Activated naive CD8-positive, alpha-beta T cell (primary cell): Measurements from ENCODE around the gene TCERG1L.

Source experiments
- H3K27ac Mint-ChIP-seq: one replicate; pipeline ENCODE4 v1.8.0; 2021; ENCODE audit warnings: mixed read lengths
- H3K27me3 Mint-ChIP-seq: one replicate; pipeline ENCODE4 v1.8.0; 2021; ENCODE audit warnings: mixed read lengths
- H3K36me3 Mint-ChIP-seq: one replicate; pipeline ENCODE4 v1.8.0; 2021; ENCODE audit warnings: mixed read lengths
- H3K4me1 Mint-ChIP-seq: one replicate; pipeline ENCODE4 v1.8.0; 2021; ENCODE audit warnings: low read depth, mixed read lengths
- H3K4me3 Mint-ChIP-seq: one replicate; pipeline ENCODE4 v1.8.0; 2021; ENCODE audit warnings: mild to moderate bottlenecking, mixed read lengths
- H3K9me3 Mint-ChIP-seq: one replicate; pipeline ENCODE4 v1.8.0; 2021; ENCODE audit warnings: low read depth, mixed read lengths

The TCERG1L gene

GRCh38 chr10:131134651-131135050 is 176.9 kb downstream of the TCERG1L start:
- H3K36me3 Mint-ChIP-seq = no peaks in the 10 kb centered on the region
- no peak overlapping the region for H3K4me3 Mint-ChIP-seq
- no peak overlapping the region for H3K27ac Mint-ChIP-seq
- H3K27me3 Mint-ChIP-seq = no peaks in the 10 kb centered on the region
- no peaks in the 10 kb centered on the region for H3K9me3 Mint-ChIP-seq
- H3K4me1 Mint-ChIP-seq = no peaks in the 10 kb centered on the region

- Mint-ChIP-seq H3K4me1 (no peaks in the 10 kb centered on the region), H3K36me3 (no peaks in the 10 kb centered on the region), H3K9me3 (no peaks in the 10 kb centered on the region), H3K27me3 (no peaks in the 10 kb centered on the region), H3K4me3 (no peak overlapping the region), H3K27ac (no peak overlapping the region)
Observed at GRCh38 chr10:131134001-131134576, 177.4 kb downstream of the TCERG1L start.

- no peak overlapping the region for H3K27ac Mint-ChIP-seq
- no peaks in the 10 kb centered on the region for H3K9me3 Mint-ChIP-seq
- H3K27me3 Mint-ChIP-seq = no peaks in the 10 kb centered on the region
- no peaks in the 10 kb centered on the region for H3K36me3 Mint-ChIP-seq
- H3K4me1 Mint-ChIP-seq = peaks cover 5% of the 10 kb centered on the region
- no peak overlapping the region for H3K4me3 Mint-ChIP-seq
Observed at GRCh38 chr10:131132681-131133080, 178.8 kb downstream of the TCERG1L start.

DNA sequence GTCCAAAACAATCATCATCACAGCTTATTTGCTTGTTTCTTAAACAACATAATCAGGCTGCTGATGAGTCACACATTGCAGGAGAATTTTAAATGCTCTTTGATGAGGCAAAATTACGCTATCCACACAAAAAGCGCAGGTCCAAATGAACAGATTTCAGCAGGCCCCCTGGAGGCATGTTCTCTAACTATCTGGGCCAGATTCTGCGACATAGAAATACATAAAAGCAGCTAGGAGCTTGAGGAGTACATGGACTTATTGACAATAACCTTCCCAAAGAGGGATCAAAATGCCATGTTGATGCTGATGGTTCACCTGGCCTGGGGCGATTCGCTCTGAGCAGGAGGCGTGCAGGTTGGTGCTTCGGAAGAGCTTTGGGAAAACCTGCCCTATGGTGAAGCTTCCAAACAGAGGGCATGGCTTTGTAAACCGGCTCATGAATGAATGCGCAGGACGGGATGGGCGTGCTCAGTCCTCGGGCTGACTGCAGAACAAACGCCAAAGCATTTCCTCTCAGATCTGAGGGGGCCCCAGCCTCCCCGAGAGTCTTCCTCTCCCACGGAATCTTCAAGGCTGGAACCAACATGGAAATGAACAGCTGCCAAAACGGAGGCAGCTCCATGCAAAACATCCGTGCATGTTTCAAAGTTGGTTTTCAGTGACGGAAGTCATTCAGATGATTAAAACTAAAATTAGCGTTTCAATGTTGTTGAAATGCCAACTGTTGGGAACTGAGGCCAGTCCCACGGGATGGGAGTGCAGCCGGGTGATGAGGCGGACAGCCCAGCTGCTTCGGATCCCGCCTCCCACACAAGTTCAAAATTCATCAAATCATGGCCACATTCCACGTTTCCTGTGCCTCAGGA is 179.6 kb downstream of the TCERG1L start:
- Mint-ChIP-seq H3K9me3 (no peaks in the 10 kb centered on the region), H3K36me3 (no peaks in the 10 kb centered on the region), H3K27me3 (no peaks in the 10 kb centered on the region), H3K4me1 (peaks cover 10% of the 10 kb centered on the region), H3K27ac (no peak overlapping the region), H3K4me3 (no peak overlapping the region)

DNA sequence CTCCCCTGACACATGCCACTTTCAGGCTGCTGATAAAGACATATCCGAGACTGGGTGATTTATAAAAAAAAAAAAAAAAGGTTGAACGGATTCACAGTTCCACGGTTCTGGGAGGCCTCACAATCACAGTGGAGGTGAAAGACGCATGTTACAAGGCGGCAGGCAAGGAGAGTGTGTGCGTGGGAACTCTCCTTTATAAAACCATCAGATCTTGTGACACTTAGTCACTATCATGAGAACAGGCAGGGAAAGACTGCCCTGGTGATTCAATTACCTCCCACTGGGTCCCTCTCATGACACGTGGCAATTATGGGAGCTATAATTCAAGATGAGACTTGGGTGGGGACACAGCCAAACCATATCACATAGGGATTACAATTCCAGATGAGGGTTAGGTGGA is 181.5 kb downstream of the TCERG1L start:
- H3K36me3 Mint-ChIP-seq = no peaks in the 10 kb centered on the region
- peaks cover 12% of the 10 kb centered on the region for H3K4me1 Mint-ChIP-seq
- H3K4me3 Mint-ChIP-seq = no peak overlapping the region
- no peak overlapping the region for H3K27ac Mint-ChIP-seq
- no peaks in the 10 kb centered on the region for H3K9me3 Mint-ChIP-seq
- H3K27me3 Mint-ChIP-seq = no peaks in the 10 kb centered on the region

DNA sequence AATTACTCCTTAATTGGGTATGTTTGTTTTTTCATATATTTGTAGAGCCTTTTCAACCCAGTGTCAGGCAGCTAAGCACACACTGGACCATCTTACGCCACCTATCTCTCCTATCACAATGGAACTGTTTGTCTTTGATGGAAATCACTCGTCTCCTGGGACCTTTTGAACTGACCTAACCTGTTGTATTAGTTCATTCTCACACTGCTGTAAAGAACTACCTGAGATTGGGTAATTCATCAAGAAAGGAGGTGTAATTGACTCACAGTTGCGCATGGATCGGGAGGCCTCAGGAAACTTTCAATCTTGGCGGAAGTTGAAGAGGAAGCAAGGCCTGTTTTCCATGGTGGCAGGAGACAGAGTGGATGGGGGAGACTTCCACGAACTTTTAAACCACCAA is 182.0 kb downstream of the TCERG1L start:
- Mint-ChIP-seq H3K36me3 (no peaks in the 10 kb centered on the region), H3K4me3 (no peak overlapping the region), H3K27me3 (no peaks in the 10 kb centered on the region), H3K27ac (no peak overlapping the region), H3K4me1 (peaks cover 12% of the 10 kb centered on the region), H3K9me3 (no peaks in the 10 kb centered on the region)

GRCh38 chr10:131128731-131129130 is 182.8 kb downstream of the TCERG1L start:
- Mint-ChIP-seq H3K4me1 (peaks cover 12% of the 10 kb centered on the region), H3K9me3 (no peaks in the 10 kb centered on the region), H3K27ac (no peak overlapping the region), H3K4me3 (no peak overlapping the region), H3K27me3 (no peaks in the 10 kb centered on the region), H3K36me3 (no peaks in the 10 kb centered on the region)

- H3K4me3 Mint-ChIP-seq = no peak overlapping the region
- no peaks in the 10 kb centered on the region for H3K36me3 Mint-ChIP-seq
- peaks cover 12% of the 10 kb centered on the region for H3K4me1 Mint-ChIP-seq
- H3K27ac Mint-ChIP-seq = no peak overlapping the region
- no peaks in the 10 kb centered on the region for H3K9me3 Mint-ChIP-seq
- no peaks in the 10 kb centered on the region for H3K27me3 Mint-ChIP-seq
Observed at GRCh38 chr10:131127610-131128009, 183.9 kb downstream of the TCERG1L start.

GRCh38 chr10:131127138-131127589 is 184.4 kb downstream of the TCERG1L start:
- H3K9me3 Mint-ChIP-seq = no peaks in the 10 kb centered on the region
- H3K27ac Mint-ChIP-seq = no peak overlapping the region
- H3K27me3 Mint-ChIP-seq = no peaks in the 10 kb centered on the region
- H3K36me3 Mint-ChIP-seq = no peaks in the 10 kb centered on the region
- H3K4me1 Mint-ChIP-seq = peaks cover 12% of the 10 kb centered on the region
- no peak overlapping the region for H3K4me3 Mint-ChIP-seq

GRCh38 chr10:131126321-131127137 is 185.0 kb downstream of the TCERG1L start:
- peaks cover 12% of the 10 kb centered on the region for H3K4me1 Mint-ChIP-seq
- no peak overlapping the region for H3K27ac Mint-ChIP-seq
- H3K36me3 Mint-ChIP-seq = no peaks in the 10 kb centered on the region
- H3K9me3 Mint-ChIP-seq = no peaks in the 10 kb centered on the region
- H3K4me3 Mint-ChIP-seq = no peak overlapping the region
- no peaks in the 10 kb centered on the region for H3K27me3 Mint-ChIP-seq

DNA sequence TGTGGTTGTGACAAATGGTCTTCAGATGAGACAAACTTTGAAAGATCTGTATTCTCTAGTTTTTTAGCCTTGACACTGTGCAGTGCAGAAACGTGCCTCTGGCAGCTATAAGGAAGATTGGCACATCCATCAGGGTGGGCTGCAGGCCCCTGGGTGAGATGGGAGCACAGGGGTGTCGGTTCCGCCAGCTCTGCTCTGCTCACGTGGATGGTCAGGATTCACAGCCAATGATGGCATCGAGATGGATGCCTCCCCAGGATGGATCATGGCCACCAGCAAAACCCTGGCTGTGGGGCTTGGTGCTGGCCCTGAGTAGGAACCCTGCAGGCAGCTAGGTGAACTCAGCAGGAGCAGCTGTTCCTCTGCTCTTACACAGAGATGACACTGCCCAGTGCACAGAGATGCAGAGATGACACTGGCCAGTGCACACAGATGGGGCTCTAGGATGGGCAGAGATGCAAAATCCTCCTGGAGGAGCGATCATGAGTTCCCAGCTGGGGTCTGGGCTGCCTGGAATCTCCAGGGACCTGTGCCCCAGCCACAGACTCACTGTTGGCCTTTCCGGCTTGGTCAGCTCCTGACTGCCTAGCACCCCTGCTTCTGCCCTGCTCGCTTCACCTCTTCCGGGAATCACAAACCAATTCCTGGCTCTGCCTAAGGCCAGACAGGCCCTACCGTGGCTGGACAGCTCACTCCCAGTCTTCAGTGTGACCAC is 185.9 kb downstream of the TCERG1L start:
- Mint-ChIP-seq H3K4me1 (peaks cover 12% of the 10 kb centered on the region), H3K4me3 (no peak overlapping the region), H3K27me3 (no peaks in the 10 kb centered on the region), H3K36me3 (no peaks in the 10 kb centered on the region), H3K9me3 (no peaks in the 10 kb centered on the region), H3K27ac (no peak overlapping the region)

- Mint-ChIP-seq H3K36me3 (no peaks in the 10 kb centered on the region), H3K4me1 (peaks cover 12% of the 10 kb centered on the region), H3K27ac (no peak overlapping the region), H3K9me3 (no peaks in the 10 kb centered on the region), H3K4me3 (no peak overlapping the region), H3K27me3 (no peaks in the 10 kb centered on the region)
Observed at GRCh38 chr10:131124945-131125344, 186.6 kb downstream of the TCERG1L start.

GRCh38 chr10:131123496-131123895 is 188.0 kb downstream of the TCERG1L start:
- no peaks in the 10 kb centered on the region for H3K9me3 Mint-ChIP-seq
- no peak overlapping the region for H3K4me3 Mint-ChIP-seq
- H3K27me3 Mint-ChIP-seq = no peaks in the 10 kb centered on the region
- H3K36me3 Mint-ChIP-seq = no peaks in the 10 kb centered on the region
- H3K4me1 Mint-ChIP-seq = peaks cover 11% of the 10 kb centered on the region
- no peak overlapping the region for H3K27ac Mint-ChIP-seq

DNA sequence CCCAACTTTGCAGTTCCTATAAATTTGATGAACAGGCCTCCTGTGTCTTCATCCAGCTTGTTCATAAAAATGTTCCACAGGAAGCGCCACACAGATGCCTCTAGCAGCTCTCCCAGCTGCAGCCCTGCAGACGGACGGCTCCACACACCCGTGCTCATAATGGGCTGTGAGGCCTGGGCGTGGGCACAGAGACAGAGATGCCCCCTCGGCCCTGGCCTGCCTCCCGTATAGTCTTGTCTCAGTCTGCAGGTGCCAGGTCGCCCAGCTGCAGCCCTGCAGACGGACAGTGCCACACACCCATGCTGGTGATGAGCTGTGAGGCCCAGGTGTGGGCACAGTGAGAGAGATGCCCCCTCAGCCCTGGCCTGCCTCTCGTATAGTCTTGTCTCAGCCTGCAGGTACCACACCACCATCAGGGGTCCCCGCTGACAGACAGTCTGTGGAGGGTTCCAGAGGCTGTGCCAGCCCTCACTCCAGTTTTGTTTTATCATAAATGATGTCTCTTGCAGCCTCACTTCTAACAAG is 189.9 kb downstream of the TCERG1L start:
- Mint-ChIP-seq H3K4me1 (no peaks in the 10 kb centered on the region), H3K9me3 (no peaks in the 10 kb centered on the region), H3K27me3 (no peaks in the 10 kb centered on the region), H3K27ac (no peak overlapping the region), H3K4me3 (no peak overlapping the region), H3K36me3 (no peaks in the 10 kb centered on the region)
